H1 (cell line): ENCODE measurements around the gene WWC2. TPM values are rescaled to one million over a fixed set of nuclear protein-coding genes. Genes with fewer than 3 reads are reported as not detected.

Experiments used
- CTCF ChIA-PET: fragments of 300-600 bp; sonication (Branson Sonifier 250); formaldehyde crosslinking; loops from one replicate; lab custom pipeline; 2021; ENCODE audit not compliant: partially characterized antibody; lab: Charles Lee
- POLR2A ChIA-PET: fragments of 300-600 bp; sonication (Branson Sonifier 250); formaldehyde crosslinking; loops from one replicate; lab custom pipeline; 2021; ENCODE audit warnings: inconsistent platforms; ENCODE audit not compliant: partially characterized antibody; lab: Charles Lee
- DNase-seq, 2 experiments: peaks; one replicate each; pipeline versions ENCODE4 v3.0.0 to v3.0.0-alpha.2; 2010 to 2022; ENCODE audit warnings: low spot score in 2 of 2, low read depth in 1 of 2, mixed read lengths in 1 of 2
- FAIRE-seq: peaks from 2 replicates; lab custom pipeline; 2011; peaks lifted over from hg19 to GRCh38; lab: Jason Lieb, UNC
- H2AFZ ChIP-seq: 2 replicates; pipeline ENCODE4 v1.8.1; 2012; ENCODE audit warnings: low read length, inconsistent platforms
- H2AK5ac ChIP-seq: 2 replicates; pipeline ENCODE4 v1.6.1; 2013; ENCODE audit warnings: low read depth, low read length
- H2BK120ac ChIP-seq: replicated peaks from 2 replicates; pipeline ENCODE3; 2013; ENCODE audit warnings: low read depth, low read length, inconsistent platforms
- H2BK12ac ChIP-seq: 2 replicates; pipeline ENCODE4 v1.6.1; 2013; ENCODE audit warnings: low read depth, low read length
- H2BK15ac ChIP-seq: 2 replicates; pipeline ENCODE4 v1.6.1; 2013; ENCODE audit warnings: low read length
- H2BK20ac ChIP-seq: 2 replicates; pipeline ENCODE4 v1.6.1; 2013; ENCODE audit warnings: low read length
- H2BK5ac ChIP-seq: 2 replicates; pipeline ENCODE4 v1.6.1; 2013; ENCODE audit warnings: low read depth, low read length
- H3K14ac ChIP-seq: 2 replicates; pipeline ENCODE4 v1.6.1; 2013; ENCODE audit warnings: inconsistent platforms; ENCODE audit not compliant: insufficient read length
- H3K18ac ChIP-seq: 2 replicates; pipeline ENCODE4 v1.6.1; 2013; ENCODE audit warnings: low read length; ENCODE audit errors: extremely low read depth
- H3K23ac ChIP-seq: 2 replicates; pipeline ENCODE4 v1.6.1; 2013; ENCODE audit warnings: inconsistent platforms; ENCODE audit not compliant: insufficient read length
- H3K23me2 ChIP-seq: 2 replicates; pipeline ENCODE4 v1.6.1; 2013; ENCODE audit warnings: low read depth, low read length
- H3K27ac ChIP-seq: 2 replicates; pipeline ENCODE4 v1.6.1; 2011; ENCODE audit warnings: low read depth, low read length, inconsistent platforms
- H3K27me3 ChIP-seq, 4 experiments: replicated peaks in 1 of 4; 1 replicate in 1 of 4; 2 replicates in 3 of 4; pipeline versions ENCODE4 v1.6.1 to v1.8.1; 2011 to 2013; ENCODE audit warnings: low read length in 3 of 4, mild to moderate bottlenecking in 3 of 4, inconsistent platforms in 2 of 4, mixed read lengths in 2 of 4, moderate library complexity in 1 of 4; ENCODE audit not compliant: control insufficient read depth in 3 of 4, insufficient read depth in 3 of 4; ENCODE audit errors: extremely low read depth in 1 of 4
- H3K36me3 ChIP-seq, 4 experiments: 2 replicates each; pipeline versions ENCODE4 v1.6.1 to v1.8.1; 2011 to 2013; ENCODE audit warnings: mild to moderate bottlenecking in 4 of 4, low read length in 3 of 4, moderate library complexity in 2 of 4, control low read depth in 1 of 4, inconsistent platforms in 1 of 4; ENCODE audit not compliant: insufficient read depth in 4 of 4, control insufficient read depth in 2 of 4
- H3K4ac ChIP-seq: replicated peaks from 2 replicates; pipeline ENCODE3; 2013; ENCODE audit warnings: low read length, low read depth, mixed read lengths, inconsistent platforms; ENCODE audit not compliant: insufficient read length
- H3K4me1 ChIP-seq, 4 experiments: replicated peaks in 1 of 4; 1 replicate in 1 of 4; 2 replicates in 3 of 4; pipeline versions ENCODE4 v1.6.1 to v1.8.1; 2011 to 2013; ENCODE audit warnings: low read length in 3 of 4, inconsistent platforms in 2 of 4, mixed read lengths in 1 of 4; ENCODE audit not compliant: insufficient read depth in 4 of 4, control insufficient read depth in 3 of 4
- H3K4me2 ChIP-seq, 2 experiments: 2 replicates each; pipeline versions ENCODE4 v1.6.1 to v1.8.1; 2011 to 2013; ENCODE audit warnings: low read depth in 2 of 2, low read length in 2 of 2, control low read depth in 1 of 2, inconsistent platforms in 1 of 2, mild to moderate bottlenecking in 1 of 2; ENCODE audit not compliant: insufficient read depth in 1 of 2
- H3K4me3 ChIP-seq, 4 experiments: fragments of 200-600, 300-600 bp in 1 of 4; sonication (generic), shearing (Covaris generic), sonication (Bioruptor Twin) in 1 of 4; 2 replicates each; pipeline versions ENCODE4 v1.5.1 to v1.8.1; 2011 to 2016; ENCODE audit warnings: low read length in 4 of 4, low read depth in 3 of 4, control low read depth in 2 of 4, inconsistent platforms in 2 of 4, mild to moderate bottlenecking in 2 of 4, mixed read lengths in 1 of 4, moderate library complexity in 1 of 4; ENCODE audit not compliant: insufficient read depth in 2 of 4; ENCODE audit errors: extremely low read depth in 1 of 4
- H3K56ac ChIP-seq: replicated peaks from 2 replicates; pipeline ENCODE3; 2013; ENCODE audit warnings: low read depth, mild to moderate bottlenecking, mixed read lengths, low read length, inconsistent platforms; ENCODE audit not compliant: insufficient read length
- H3K79me1 ChIP-seq: 2 replicates; pipeline ENCODE4 v1.6.1; 2013; ENCODE audit warnings: low read depth, low read length, control low read depth
- H3K79me2 ChIP-seq, 2 experiments: 2 replicates each; pipeline versions ENCODE4 v1.6.1 to v1.8.1; 2012 to 2013; ENCODE audit warnings: low read length in 2 of 2, mild to moderate bottlenecking in 2 of 2, inconsistent platforms in 1 of 2; ENCODE audit not compliant: insufficient read depth in 2 of 2, control insufficient read depth in 1 of 2
- H3K9ac ChIP-seq, 4 experiments: replicated peaks in 1 of 4; 1 replicate in 1 of 4; 2 replicates in 3 of 4; pipeline versions ENCODE4 v1.6.1 to v1.8.1; 2011 to 2013; ENCODE audit warnings: low read depth in 3 of 4, low read length in 3 of 4, control low read depth in 2 of 4, mild to moderate bottlenecking in 2 of 4, moderate library complexity in 2 of 4, inconsistent platforms in 1 of 4; ENCODE audit errors: extremely low read depth in 1 of 4
- H3K9me3 ChIP-seq, 2 experiments: 2 replicates each; pipeline versions ENCODE4 v1.6.1 to v1.8.1; 2012 to 2013; ENCODE audit warnings: mild to moderate bottlenecking in 2 of 2, moderate library complexity in 2 of 2, control low read depth in 1 of 2, inconsistent platforms in 1 of 2, low read depth in 1 of 2, low read length in 1 of 2, mixed read lengths in 1 of 2; ENCODE audit not compliant: insufficient read depth in 2 of 2
- H4K20me1 ChIP-seq, 2 experiments: replicated peaks in 1 of 2; 2 replicates each; pipeline versions ENCODE3 to v1.8.1; 2011 to 2013; ENCODE audit warnings: inconsistent platforms in 2 of 2, low read length in 2 of 2, mild to moderate bottlenecking in 1 of 2; ENCODE audit not compliant: insufficient read depth in 2 of 2, control insufficient read depth in 1 of 2
- H4K5ac ChIP-seq: 2 replicates; pipeline ENCODE4 v1.6.1; 2013; ENCODE audit warnings: low read length, low read depth, mixed read lengths, inconsistent platforms; ENCODE audit not compliant: insufficient read length
- H4K8ac ChIP-seq: 2 replicates; pipeline ENCODE4 v1.8.0; 2013; ENCODE audit warnings: mild to moderate bottlenecking, moderate library complexity, low read length, inconsistent platforms; ENCODE audit not compliant: insufficient read depth; ENCODE audit errors: extremely low read depth
- H4K91ac ChIP-seq: replicated peaks from 2 replicates; pipeline ENCODE3; 2013; ENCODE audit warnings: low read length, mixed read lengths, inconsistent platforms; ENCODE audit not compliant: insufficient read length
- POU5F1 ChIP-seq: IDR thresholded peaks from 2 replicates; pipeline ENCODE4 v1.6.1; 2011; ENCODE audit warnings: low read depth, mild to moderate bottlenecking, low read length, moderate library complexity
- TAF7 ChIP-seq: optimal IDR thresholded peaks from 2 replicates; pipeline ENCODE3; 2011; ENCODE audit warnings: low read depth, mild to moderate bottlenecking, inconsistent platforms, low read length, moderate library complexity, borderline replicate concordance
- WGBS, 2 experiments: shearing (Covaris generic) in 1 of 2; methylation state at CpG; one replicate each; pipeline versions ENCODE4 v1.1.6 to v1.1.7; 2013 to 2015; ENCODE audit warnings: low lambda C conversion rate in 2 of 2, mixed read lengths in 2 of 2, inconsistent platforms in 1 of 2, low coverage in 1 of 2, missing lambda C conversion rate in 1 of 2; ENCODE audit not compliant: insufficient replicate concordance in 2 of 2, insufficient coverage in 1 of 2, insufficient read length in 1 of 2; ENCODE audit errors: extremely low coverage in 1 of 2, missing lambda C conversion rate in 1 of 2; 5-methylcytosine and 5-hydroxymethylcytosine counted together
- polyA plus RNA-seq, 7 experiments: library from polyadenylated mRNA; depleted of rRNA in 3 of 7; stranded (reverse) in 5 of 7; unstranded in 2 of 7; fragments of >200 nt in 5 of 7; fragments of 200-250 nt in 2 of 7; gene quantifications; 1 replicate in 5 of 7; 2 replicates in 1 of 7; 4 replicates in 1 of 7; pipeline versions ENCODE4 v1.2.1 to v1.2.3, GENCODE V29; 2011 to 2013; ENCODE audit warnings: missing spikeins in 2 of 7, mixed read lengths in 2 of 7
- total RNA-seq: library from RNA; stranded (reverse); fragmentation: NEBNext Ultra II Directional; extraction: Animal tissue kit (Norgen Biotek cat#: 25700); gene quantifications from 2 replicates; pipeline ENCODE4 v1.2.1, GENCODE V29; 2021

Gene WWC2
- total and polyA plus RNA-seq, 2 of the 8 experiments (the other 6 are each of a cell fraction or from before 2014, with no cell fraction given), result 17.6 to 135 TPM

- no peak overlapping the region for H4K91ac ChIP-seq
- CTCF ChIA-PET, result interaction anchor here (1.4 to 1.6 kb wide), 2 partner anchors 17 to 144 kb away, joined by 3 to 4 read pairs; partner anchors contain the start of gene WWC2
Observed at GRCh38 chr4:183081116-183081469, 18.0 kb upstream of the WWC2 start.

More at GRCh38 chr4:183081116-183081469, 18.0 kb upstream of the WWC2 start:
- H3K4me3 ChIP-seq, result no peak overlapping the region
- no peak overlapping the region for H3K9ac ChIP-seq
- no peaks in the 10 kb centered on the region for H3K79me1 ChIP-seq
- H3K9me3 ChIP-seq, result no peaks in the 10 kb centered on the region
- H3K56ac ChIP-seq, result no peak overlapping the region
- no peak overlapping the region for H3K27ac ChIP-seq
- H2BK20ac ChIP-seq, result no peak overlapping the region
- no peaks in the 10 kb centered on the region for H3K27me3 ChIP-seq
- H3K4me2 ChIP-seq, result no peak overlapping the region
- H3K4ac ChIP-seq, result no peak overlapping the region
- H3K14ac ChIP-seq, result no peak overlapping the region
- no peak overlapping the region for H2BK12ac ChIP-seq
- H4K8ac ChIP-seq, result no peak overlapping the region
- no peaks in the 10 kb centered on the region for H3K23me2 ChIP-seq
- H2AK5ac ChIP-seq, result no peak overlapping the region
- H2AFZ ChIP-seq, result no peak overlapping the region
- H3K79me2 ChIP-seq, result no peaks in the 10 kb centered on the region
- no peaks in the 10 kb centered on the region for H4K20me1 ChIP-seq
- POLR2A ChIA-PET, result interaction anchor here (1.2 to 3.2 kb wide), 3 partner anchors 11 to 18 kb away, joined by 4 to 28 read pairs (median 5); partner anchors contain the start of gene WWC2
- TF ChIP-seq POU5F1 (no peak), TAF7 (no peak)
- no peaks in the 10 kb centered on the region for H3K36me3 ChIP-seq
- 85% methylated on average over 3 of the region's 3 CpGs; no CpG with 5 or more reads in 1 of the 2 experiments for WGBS, 2 experiments
- H2BK15ac ChIP-seq, result no peak overlapping the region
- DNase-seq (no peak), FAIRE-seq (no peak)
- H3K18ac ChIP-seq, result no peak overlapping the region
- H3K23ac ChIP-seq, result no peak overlapping the region
- peaks cover 0 to 4% (median 1%) of the 10 kb centered on the region in 4 experiments; a peak in 3 of 7 replicates for H3K4me1 ChIP-seq
- no peak overlapping the region for H4K5ac ChIP-seq
- no peak overlapping the region for H2BK120ac ChIP-seq
- no peak overlapping the region for H2BK5ac ChIP-seq
